Vagina (tissue), 2 donors: ENCODE results near the gene PROZ.

Source experiments
- POLR2A ChIP-seq, 2 donors: fragments of 450-650 bp; IDR thresholded peaks; one replicate each; pipeline ENCODE4 v1.6.1; 2017; ENCODE audit warnings: antibody characterized with exemption in 2 of 2, mild to moderate bottlenecking in 2 of 2, moderate library complexity in 2 of 2
- POLR2AphosphoS5 ChIP-seq, 2 donors: sonication (generic); formaldehyde crosslinking; IDR thresholded peaks; one replicate each; pipeline ENCODE4 v1.9.0; 2017; ENCODE audit warnings: antibody characterized with exemption in 2 of 2, mild to moderate bottlenecking in 2 of 2, low read depth in 1 of 2; ENCODE audit not compliant: insufficient read depth in 1 of 2
- TF ChIP-seq, protein P1 (sequence below), 3 experiments: fragments of 450-650 bp in 2 of 3; fragments of 200-600 bp in 1 of 3; sonication (generic) in 1 of 3; IDR thresholded peaks; one replicate each; pipeline ENCODE4 v1.5.1; 2017 to 2019; ENCODE audit warnings: antibody characterized with exemption in 3 of 3, mild to moderate bottlenecking in 2 of 3, moderate library complexity in 2 of 3

DNA sequence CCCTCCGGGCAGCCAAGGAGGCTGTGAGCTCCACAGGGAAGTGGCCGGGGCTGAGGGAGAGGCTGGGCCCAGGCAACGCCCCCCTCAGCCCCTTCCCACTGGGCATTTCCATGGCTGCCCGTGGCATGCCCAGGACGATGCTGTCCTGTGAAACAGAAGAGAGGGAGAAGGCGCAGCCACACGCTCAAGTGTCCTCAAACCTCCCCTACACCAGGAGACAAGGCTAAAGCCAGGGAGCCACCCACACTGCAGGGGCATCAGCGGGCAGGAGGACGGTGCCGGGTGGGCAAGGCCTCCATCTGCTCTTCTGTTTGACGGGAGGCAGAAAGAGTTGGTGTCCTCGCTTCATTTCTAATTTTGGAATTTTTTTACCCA is 14.2 kb upstream of the PROZ start:
- TF ChIP-seq, protein P1, sequence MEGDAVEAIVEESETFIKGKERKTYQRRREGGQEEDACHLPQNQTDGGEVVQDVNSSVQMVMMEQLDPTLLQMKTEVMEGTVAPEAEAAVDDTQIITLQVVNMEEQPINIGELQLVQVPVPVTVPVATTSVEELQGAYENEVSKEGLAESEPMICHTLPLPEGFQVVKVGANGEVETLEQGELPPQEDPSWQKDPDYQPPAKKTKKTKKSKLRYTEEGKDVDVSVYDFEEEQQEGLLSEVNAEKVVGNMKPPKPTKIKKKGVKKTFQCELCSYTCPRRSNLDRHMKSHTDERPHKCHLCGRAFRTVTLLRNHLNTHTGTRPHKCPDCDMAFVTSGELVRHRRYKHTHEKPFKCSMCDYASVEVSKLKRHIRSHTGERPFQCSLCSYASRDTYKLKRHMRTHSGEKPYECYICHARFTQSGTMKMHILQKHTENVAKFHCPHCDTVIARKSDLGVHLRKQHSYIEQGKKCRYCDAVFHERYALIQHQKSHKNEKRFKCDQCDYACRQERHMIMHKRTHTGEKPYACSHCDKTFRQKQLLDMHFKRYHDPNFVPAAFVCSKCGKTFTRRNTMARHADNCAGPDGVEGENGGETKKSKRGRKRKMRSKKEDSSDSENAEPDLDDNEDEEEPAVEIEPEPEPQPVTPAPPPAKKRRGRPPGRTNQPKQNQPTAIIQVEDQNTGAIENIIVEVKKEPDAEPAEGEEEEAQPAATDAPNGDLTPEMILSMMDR (IDR thresholded peaks at IDR 0.05): no peak
- TF ChIP-seq POLR2AphosphoS5 (IDR thresholded peaks at IDR 0.05; ENCODE audit: insufficient read depth in 1 of 2, low read depth in 1 of 2) (no peak), POLR2A (IDR thresholded peaks at IDR 0.05) (no peak)
